HG03469 (cell line): ENCODE data around the gene RTN4RL1.

Experiments used
- ATAC-seq: cut with Tn5 transposase; IDR thresholded peaks from one replicate; pipeline ENCODE4 v1.9.1; 2021; ENCODE audit warnings: mild to moderate bottlenecking, moderate library complexity, moderate number of reproducible peaks; ENCODE audit not compliant: unreplicated experiment

RTN4RL1 gene

DNA sequence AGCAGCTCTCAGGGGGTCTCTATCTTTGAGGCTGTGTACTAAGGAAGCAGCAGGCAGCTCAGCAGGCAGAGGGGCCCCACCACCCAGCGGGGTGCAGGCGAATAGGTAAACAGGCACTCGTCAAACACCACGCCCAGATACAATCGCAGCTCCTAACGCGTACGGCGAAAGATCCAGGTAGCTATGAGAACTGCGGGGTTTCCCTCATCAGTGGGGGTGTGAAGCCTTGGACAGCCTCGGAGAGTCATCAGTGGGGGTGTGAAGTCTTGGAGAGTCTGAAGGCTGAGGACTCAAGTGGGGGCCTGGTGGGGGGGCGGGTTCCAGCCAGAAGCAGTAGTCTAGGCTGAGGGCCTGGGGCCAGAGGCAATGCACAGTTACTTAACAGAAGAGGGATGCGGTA lies 69.0 kb downstream of the RTN4RL1 start:
- no peak for ATAC-seq

DNA sequence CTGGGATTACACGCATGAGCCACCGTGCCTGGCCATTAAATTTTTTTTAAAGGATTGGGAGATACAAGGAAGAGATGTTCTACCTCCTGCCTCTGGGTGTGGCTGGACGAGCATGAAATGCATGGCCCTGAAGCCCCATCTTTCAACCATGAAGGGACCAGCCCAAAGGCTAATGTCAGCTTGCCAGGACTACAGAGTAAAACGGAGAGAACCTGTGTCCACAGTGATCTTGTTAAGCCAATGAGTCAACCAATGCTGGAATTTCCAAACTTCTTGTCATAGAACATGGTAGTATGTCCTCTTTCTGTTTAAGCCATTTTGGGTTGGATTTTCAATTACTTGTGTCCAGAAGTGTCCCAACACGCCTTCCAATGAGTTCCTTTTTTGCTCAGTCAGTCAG lies 71.3 kb downstream of the RTN4RL1 start:
- no peak for ATAC-seq

GRCh38 chr17:1951920-1952319 lies 73.2 kb downstream of the RTN4RL1 start:
- no peak for ATAC-seq

- ATAC-seq: no peak
These were observed 75.4 kb downstream of the RTN4RL1 start for GRCh38 chr17:1949754-1950153.

DNA sequence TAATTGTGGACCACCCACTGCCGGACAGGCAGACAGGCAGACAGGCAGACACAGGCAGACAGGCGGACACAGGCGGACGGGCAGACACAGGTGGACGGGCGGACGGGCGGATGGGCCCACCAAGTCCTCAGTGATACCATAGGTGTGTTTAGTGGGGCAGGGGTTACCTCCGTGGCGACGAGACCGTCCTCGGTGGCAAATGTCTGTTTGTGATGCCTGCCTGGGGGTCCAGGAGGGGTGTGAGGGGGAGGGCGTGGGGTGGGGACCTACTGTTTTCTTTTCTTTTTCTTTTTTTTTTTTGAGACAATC lies 76.7 kb downstream of the RTN4RL1 start:
- no peak for ATAC-seq

GRCh38 chr17:1947743-1948516 lies 77.2 kb downstream of the RTN4RL1 start:
- ATAC-seq: no peak

DNA sequence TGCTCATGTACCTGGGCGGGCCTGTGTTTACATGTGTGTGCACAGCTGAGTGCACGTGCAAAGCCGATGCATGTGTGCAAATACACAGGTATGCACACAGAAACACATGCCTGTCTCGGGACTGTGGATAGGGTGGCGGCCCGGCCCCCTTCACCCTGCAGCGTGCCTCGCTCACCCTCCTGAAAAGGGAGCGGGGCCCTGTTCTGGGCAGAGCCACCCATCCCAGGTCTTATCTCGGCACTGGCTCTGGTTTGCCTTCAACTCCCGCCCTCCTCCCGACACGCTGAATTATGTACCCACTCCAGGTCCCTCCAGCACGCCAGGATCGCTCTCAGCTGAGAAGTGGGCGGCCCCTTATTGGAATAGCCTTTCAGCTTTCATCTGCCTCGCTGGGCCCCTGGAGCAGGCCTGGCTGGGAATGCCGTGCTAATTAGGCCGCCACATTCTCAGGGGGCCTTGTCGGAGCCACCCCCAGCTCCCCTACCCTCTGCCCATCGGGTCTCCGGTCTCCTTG lies 77.8 kb downstream of the RTN4RL1 start:
- ATAC-seq: no peak

DNA sequence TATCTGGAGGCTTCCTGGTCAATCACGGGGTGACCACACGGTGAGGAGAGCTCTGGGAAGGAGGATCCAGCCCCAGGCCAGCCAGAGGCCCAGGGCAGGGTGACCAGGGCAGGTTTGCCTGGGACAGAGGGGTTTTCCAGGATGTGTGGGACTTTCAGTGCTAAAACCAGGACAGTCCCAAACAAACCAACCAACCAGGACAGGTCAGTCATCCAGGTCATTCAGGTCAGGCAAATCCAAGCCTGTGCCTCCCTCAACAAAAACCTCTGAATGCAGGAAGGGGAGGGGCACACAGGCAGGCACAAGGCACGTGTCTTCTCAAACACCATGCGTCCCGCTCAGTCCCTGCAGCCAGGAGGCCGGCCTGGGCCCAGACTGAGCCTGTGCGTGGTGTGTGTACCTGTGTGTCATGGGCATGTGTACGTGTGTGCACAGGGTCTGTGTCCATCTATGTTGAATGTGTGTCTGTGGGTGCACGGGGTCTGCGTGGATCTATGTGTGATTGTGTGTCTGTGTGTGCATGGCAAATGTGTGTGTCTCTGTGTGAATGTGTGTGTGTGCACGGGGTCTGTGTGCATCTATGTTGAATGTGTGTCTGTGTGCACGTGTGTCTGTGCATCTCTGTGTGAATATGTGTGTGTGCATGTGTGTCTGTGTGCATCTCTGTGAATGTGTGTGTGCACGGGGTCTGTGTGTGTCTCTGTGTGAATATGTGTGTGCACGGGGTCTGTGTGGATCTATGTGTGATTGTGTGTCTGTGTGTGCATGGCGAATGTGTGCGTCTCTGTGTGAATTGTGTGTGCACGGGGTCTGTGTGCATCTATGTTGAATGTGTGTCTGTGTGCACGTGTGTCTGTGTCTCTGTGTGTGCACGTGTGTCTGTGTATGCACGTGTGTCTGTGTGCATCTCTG lies 78.9 kb downstream of the RTN4RL1 start:
- ATAC-seq: no peak

DNA sequence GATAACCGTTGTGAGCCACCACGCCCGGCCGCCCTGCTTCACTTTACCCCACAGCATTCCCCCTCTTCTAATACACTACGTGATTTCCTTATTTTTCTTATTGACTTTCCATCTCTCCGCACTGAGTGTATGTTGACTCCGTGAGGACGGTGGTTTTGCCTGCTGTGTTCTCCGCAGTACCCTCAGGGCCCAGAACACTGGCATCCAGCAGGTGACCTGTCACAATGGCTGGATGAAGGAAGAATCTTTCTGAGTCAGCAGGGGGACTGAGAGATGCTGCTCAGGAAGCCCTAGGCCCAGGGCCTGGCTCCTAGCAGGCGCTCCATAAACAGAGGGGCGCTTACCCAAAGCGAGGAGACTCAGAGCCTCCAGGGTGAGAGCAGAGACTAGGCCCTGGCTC lies 79.5 kb downstream of the RTN4RL1 start:
- no peak for ATAC-seq

DNA sequence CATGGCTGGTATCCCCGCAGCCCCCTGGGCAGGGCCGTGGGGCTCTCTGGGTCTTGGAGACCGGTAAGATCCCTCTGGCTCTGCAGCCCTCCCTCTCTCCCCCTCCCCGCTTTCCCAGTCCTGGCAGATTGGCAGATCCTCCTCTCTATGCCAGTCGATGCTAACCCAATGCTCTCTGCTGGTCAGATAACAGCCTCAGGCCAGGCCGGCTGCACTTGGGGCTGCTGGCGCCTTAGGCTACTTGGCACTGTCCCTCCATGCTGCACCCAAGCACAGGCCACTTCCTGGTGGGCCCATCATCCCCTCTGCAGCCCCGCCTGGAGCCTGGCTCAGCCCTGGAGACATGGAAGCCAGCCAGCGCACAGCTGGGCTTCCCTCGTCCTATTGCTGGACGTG lies 81.7 kb downstream of the RTN4RL1 start:
- no peak for ATAC-seq

GRCh38 chr17:1942666-1943435 lies 82.3 kb downstream of the RTN4RL1 start:
- ATAC-seq: no peak

DNA sequence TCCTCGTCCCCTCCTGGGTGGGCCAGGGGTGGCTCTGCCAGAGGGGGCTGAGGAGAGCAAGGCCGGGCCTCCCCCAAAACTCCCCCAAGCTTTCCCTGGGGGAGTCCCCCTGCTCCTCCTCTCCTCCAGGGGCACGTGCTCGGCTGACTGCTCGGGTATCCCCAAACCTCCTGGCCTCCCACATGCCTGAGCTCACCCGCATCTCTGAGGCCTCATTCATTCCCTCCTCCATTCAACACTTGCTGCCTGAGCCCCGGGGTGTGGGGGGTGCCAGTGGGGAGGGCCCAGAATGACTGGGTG lies 83.1 kb downstream of the RTN4RL1 start:
- ATAC-seq: no peak

- no peak for ATAC-seq
These were observed 83.7 kb downstream of the RTN4RL1 start for GRCh38 chr17:1941272-1942065.

- no peak for ATAC-seq
These were observed 84.3 kb downstream of the RTN4RL1 start for GRCh38 chr17:1940810-1941185.

DNA sequence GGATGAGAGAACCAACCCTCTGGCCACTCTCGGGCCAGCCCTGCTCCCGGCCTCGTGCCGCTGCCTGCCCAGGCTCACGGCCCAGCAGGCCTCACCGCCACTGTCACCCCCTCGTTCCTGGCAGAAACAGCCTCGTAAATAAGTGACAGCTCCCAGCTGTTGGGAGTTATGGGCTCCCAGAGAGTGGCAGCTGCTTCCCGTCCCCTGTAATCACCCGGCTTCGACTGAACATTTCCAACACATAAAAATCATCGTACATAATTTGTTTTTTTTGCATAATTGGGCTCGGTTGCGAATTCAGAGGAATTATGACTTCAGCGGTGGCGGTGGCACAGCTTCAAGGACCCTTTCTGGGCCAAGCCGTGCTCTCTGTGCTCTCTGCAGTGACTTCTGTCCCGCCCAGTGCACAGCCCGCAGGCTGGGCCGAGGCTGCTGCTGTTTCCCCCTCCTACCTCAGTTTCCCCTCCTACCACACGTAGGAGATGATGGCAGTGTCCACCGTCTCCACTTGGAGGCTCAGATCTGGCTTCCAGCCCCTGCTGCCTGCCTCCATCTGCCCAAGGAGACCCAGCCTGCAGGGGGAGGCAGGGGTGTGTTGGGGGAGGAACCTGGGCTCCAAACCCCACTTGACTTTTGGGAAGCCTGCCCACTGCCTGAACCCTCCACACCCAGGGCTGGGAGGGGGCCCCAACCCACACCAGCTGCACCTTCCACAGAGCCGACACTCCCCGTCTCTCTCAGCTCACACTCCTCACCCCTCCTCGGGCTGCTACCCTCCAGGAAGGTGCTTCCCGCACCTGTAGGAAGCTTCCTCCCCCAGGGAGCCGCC lies 84.9 kb downstream of the RTN4RL1 start:
- no peak for ATAC-seq

DNA sequence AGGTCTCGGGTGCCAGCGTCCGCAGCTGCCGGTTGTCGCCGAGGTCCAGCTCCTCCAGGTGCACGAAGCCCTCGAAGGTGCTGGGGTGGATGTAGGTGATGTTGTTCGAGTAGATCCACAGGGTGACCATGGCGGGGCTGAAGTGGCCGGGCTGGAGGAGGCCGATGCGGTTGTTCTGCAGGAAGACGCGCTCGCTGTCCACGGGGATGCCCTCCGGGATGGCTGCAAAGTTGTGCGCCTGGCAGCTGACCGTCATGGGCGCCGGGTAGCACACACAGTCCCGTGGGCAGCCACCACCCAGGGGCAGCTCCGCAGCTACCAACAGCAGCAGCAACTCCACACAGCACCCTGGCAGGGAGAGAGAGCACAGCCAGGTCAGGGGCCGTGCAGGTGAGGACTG lies 87.7 kb downstream of the RTN4RL1 start:
- no peak for ATAC-seq

DNA sequence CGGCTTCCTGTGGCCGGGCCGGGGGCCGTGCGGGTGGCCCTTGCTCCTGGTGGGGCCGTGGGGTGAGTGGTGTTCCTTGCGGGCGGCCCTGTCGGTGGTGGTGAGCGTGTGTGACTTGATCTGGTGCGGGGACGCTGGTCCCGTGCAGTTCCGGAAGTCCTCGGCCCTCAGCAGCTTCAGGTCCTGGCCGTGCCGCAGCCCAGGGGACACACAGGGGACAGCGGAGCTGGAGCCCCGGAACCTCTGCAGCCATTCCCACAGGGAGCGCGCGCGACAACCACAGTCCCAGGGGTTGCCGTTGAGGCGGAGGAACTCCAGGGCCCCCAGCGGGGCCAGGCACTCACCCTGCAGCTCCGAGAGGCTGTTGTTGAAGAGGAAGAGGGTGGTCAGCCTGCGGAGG lies 88.4 kb downstream of the RTN4RL1 start:
- ATAC-seq: no peak

DNA sequence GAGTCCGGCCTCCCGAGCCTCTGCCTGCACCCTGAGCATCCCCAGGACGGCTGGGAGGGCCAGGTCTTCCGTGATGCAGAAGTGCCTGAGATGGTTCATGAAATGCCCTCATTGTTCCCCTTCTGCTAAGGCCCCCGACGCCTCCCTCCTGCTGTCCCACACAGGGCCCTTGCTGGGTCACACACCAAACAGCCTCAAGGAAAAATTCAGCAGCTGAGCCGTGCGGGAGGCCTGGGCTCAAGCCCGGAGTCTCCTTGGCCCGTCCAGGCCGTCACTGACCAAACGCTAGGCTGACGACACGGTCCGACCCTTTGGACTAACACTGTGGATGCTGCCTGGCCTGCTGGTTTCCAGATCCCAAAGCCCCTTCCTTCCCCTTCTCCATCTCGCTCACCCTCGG lies 90.2 kb downstream of the RTN4RL1 start:
- ATAC-seq: no peak

- ATAC-seq: no peak
These were observed 91.0 kb downstream of the RTN4RL1 start for GRCh38 chr17:1933875-1934715.
